ENCODE results near the gene PIH1D1.

Gene PIH1D1

DNA sequence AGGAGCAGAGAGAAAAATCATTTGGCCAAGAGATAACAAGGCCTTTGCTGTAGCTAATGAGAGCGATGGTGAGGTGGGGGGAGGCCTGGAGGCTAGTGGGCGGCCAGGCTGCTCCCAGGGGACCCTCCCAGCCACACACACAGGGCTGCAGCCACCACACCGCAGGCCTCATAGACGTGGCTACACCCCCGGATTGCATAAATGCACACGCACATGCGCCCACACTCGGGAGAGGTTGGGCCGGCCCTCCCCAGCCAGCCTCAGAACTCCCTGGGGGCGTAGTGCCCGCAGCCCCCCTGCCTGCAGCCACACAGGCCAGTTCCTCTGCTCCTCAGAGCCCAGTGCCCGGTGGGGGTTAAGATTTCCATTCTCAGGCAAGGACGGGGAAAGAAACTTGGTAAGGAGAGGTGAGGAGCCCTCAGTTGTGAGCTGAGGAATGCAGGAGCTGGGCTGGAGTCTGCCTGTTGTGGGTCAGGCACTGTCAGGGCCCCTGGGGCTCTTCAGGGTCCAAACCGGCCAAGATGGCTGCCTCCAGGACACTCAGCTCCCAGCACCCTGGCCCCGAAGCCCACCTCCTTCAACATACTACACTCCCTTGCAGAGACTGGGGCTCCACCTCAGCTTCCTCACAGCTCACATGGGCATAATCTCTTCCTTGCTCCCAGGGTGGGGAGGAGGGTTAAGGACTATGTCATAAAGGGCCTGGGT lies 36.4 kb downstream of the PIH1D1 start:
- no peak for DNase-seq

DNA sequence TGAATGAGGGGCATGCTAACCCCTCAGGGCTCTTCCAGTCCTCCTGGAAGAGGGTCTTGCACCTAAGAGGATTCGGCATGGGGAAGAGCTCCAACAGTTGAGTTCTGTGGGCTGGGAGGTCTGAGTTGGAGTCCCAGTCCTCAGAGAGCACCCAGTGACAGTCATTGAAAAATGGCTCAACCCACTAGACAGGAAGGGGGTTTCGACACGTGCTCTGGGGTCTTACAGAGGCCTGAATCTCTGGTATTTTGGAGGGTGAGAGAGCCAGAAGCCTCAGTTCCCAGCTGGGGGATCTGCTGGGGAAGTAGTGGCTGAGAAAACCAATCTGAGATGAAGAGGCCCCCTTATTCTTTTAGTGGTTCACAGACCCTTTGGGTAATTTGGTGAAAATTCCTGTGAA lies 37.4 kb downstream of the PIH1D1 start:
- DNase-seq, result no peak

DNA sequence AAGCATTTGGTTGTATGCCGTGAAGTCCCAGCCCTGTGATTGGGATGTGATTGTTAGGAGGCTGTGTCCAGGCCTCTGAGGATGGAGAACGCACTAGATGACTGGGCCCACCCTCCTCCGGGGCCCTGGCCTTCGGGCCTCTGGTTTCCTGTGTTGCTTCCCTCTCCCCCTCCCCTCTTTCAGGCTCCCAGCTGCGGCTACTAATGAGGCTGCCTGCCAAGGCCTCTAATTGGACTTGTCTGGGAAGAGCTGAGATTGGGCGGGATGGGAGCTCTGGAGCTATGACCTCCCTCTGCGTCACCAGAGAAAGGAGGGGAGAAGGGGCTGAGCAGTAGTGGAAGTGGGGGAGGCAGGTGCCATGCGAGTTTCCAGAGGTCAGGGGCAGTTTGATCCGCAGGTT lies 38.3 kb downstream of the PIH1D1 start:
- DNase-seq, result no peak

DNA sequence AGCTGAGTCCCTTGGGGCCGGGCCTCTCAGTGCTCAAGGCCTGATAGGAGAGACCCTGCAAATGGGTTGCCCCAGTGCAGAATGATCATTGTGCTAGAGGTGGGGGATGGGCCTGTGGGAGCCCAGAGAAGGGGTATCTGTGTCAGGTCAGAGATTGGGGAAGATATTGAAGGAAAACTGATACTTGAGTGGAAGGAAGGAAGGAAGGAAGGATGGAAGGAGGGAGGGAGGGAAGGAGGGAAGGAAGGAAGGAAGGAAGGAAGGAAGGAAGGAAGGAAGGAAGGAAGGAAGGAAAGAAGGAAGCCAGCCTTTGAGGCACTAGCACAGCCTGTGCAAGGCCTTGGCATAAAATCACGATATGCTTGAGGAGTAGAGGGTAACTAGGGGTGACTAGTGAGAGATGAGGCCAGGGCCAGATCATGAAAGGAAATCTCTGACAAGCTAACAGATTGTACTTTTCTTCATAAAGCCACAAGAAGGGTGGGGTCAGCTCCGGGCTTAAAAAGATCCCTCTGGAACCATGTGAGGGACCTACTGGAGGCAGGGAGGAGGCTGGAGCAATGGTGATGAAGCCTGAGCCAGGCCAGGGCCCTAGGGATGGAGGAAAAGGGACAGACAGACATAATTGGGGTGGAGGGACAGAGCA lies 39.8 kb downstream of the PIH1D1 start:
- DNase-seq, result no peak

DNA sequence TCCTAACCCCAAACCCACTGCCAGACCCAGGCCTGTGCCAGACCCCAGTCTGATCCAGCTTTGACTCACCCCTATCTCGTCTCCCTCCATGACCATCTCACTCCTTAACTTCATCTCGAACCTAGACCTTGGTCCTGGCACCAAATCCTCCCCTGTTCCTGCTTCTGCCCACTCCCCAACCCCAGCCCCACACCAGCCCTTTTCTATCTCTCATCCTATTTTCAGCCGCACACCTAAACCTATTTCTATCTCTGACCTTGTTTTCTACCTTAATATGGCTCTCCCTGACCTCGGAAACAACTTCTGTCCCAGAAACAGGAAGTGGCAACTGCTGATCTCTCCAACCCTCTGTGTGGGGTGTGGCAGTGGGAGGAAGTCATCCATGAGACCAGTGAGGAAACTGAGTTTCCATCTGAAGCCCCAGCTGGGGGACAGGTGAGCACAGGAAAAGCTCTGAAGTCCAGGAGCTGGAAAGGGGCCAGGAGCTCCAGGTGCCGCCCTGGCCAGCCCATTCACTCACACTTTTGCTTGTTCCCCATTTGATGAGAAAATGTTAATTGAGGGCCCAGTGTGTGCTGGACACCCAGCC lies 42.1 kb downstream of the PIH1D1 start:
- DNase-seq, result no peak

DNA sequence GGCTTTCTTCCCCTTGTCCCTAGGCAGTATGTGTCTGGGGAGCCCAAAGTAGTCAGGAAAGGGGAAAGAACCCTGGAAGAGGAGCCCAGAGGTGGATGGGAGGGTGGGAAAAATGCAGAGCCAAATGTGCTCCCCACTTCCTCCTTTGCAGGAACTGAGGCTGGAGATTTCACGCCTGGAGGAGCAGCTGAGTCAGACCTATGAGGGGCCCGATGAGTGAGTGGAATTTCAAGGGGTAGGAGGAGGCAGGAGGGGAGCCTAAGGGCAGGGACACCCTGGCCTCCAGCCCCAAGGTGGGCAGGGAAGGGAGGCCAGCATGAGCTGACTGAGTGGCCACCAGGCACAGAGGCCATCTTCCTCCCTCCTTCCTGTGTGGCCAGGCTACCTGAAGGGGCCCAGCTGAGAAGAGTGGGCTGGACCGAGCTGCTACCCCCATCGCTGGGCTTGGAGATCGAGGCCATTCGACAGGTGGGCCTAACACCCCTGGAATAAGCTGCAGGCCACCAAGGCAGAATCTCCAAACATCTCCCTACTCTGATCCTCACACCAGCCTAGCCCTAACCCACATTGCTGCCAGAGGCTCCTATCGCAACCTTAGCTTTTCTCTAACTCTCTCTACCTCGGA lies 42.7 kb downstream of the PIH1D1 start:
- no peak for DNase-seq

DNA sequence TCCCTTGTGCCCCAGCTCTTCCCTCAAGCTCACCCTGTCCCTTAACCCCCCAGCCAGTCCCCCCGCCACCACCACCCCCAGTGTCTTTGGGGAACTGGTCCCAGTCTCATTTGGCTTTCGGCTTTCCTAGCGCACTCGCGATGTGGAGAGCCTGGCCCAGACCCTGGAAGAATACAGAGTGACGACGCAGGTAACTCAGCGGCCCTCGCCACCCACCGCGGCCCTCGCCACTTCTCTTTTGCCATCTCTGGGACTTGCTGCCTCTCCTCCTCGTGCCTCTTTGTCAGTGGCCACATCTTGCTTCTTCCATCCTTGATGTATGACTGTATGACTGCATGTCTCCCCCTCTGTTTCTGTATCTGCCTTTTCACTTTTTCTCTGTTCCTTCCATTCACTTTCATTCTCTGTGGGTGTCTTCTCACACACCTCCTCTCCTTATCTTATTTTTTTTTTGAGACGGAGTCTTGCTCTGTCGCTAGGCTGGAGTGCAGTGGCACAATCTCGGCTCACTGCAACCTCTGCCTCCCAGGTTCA lies 44.1 kb downstream of the PIH1D1 start:
- DNase-seq, result no peak

DNA sequence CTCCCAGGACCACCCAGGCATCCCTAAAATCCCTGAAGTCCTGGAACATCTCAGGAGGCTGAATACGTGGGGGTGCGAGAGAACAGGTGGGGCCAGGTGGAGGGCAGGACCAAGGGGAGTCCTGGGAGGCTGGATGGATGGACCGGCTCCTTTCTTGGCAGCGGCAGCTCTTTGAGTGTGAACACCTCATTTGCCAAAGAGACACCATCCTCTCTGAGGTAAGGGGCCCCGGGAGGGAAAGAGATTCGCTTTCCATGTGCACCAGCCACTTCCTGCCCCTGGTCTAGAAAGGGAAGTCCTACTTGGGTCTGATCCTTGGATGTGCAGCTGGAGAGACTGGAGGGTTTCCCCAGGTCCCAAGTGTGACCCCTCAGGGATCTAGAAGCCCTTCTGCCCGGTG lies 44.5 kb downstream of the PIH1D1 start:
- no peak for DNase-seq

DNA sequence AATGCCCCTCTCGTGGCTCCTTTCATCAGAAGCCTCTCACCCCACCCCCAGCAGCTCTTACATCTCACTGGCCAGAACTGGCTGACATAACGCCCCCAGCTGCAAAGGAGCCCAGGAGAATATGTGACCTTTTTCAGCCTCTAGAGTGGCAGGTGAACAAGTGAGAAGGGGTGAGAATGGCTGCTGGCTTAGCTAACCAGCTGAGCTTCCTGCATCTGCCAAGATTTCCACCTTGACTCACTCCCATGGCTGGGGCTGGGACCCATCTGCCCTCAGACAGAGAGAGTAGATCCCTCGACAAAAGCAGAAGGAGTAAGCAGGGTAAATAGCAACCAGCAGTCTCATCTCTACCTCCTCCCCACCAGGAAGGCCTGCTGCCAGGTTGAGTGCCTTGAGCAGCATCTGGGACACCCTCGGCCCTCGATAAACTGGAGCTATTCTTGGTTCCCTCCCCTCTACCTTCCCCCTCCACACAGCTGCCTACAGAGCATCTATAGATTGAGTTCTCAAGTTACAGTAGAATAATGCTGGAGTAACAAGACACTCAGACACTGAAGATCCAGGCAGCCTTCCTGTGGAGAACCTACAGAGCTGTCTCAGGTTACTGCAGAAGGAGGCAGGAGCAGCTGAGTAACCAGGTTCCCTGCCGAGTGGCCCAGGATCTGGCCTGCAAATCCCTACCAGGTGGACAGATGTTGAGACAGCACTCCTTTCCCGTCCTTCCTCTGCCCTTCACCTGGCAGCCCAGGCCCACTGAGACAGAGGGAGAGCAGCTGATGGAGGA lies 48.0 kb downstream of the PIH1D1 start:
- peak in 1 of 2 experiments; percentile 39 for DNase-seq

DNA sequence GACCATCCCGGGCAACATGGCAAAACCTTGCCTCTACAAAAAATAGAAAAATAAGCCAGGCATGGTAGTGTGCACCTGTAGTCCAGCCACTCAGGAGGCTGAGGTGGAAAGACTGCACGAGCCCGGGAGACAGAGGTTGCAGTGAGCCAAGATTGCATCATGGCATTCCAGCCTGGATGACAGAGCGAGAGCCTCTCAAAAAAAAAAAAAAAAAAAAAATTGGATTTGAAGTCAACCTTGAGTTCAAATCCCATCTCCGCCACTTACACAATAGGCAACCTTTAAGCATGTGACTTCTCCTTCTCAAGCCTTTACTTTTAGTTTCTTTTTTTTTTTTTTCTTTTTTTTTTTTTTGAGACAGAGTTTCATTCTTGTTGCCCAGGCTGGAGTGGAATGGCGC lies 51.6 kb downstream of the PIH1D1 start:
- DNase-seq, result no peak

DNA sequence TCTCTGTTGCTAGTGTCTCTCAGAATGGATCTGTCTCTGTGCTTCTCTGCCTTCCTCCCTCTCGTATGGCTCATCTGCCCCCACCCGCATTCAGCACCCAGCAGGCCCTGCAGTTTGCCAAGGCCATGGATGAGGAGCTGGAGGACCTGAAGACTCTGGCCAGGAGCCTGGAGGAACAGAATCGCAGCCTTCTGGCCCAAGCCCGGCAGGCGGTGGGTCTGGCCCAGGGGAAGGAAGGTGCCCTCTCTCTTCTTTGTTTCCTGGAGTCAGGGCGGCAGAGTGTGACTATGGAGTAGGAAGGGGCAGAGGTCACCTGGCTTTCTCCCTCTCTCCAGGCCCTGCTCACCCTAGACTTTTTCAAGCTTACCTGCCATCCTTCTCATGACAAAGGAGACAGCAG lies 52.7 kb downstream of the PIH1D1 start:
- DNase-seq, result no peak

DNA sequence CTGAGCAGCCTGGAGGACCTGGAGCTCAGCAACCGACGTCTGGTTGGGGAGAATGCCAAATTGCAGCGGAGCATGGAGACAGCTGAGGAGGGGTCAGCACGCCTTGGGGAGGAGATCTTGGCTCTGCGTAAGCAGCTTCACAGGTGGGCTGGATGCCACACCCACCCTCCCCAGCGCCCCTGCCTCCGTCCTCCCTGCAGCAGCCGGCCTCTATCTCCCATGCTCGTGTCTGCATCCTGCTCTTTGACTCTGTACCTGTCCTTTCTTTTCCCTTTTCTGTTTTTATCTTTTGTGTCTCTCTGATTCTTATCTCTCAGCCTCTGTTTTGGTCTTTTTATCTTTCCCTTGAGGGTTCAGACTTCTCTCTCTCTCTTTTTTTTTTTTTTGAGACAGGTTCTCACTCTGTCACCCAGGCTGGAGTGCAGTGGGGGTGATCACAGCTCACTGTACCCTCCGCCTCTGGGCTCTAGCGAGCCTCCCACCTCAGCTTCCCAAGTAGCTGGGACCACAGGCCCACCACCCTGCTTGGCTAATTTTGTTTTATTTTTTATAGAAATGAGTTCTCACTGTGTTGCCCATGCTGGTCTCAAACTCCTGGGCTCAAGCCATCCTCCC lies 53.5 kb downstream of the PIH1D1 start:
- DNase-seq, result no peak

DNA sequence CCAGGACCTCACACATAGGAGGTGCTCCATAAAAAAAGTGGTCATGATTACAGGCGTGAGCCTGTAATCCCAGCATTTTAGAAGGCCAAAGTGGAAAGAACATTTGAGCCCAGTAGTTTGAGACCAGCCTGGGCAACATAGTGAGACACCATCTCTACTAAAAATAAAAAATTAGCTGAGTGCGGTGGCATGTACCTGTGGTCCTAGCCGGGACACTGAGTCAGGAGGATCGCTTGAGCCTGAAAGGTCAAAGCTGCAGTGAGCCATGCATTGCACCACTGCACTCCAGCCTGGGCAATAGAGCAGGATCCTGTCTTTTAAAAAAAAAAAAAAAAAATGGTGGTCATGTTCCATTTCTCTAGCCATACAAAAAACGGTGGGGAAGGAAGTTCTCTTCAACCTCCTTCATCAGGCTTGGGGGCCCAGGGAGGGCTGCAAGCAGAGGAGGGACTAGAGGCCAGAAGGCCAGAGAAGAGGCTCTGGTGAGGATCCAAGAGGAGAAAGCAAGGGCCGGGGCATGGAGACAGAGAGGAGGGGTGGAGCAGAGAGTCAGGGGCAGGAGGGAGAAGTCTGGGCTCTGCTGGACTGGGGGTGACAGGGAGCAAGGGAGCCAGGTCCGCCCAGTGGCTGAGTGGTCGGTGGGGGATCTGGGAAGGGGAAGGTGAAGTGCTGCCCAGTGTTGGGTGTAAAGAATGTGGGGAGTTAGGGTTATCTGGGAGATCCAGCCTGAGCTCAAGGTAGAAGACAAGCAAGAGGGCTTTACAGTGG lies 54.7 kb downstream of the PIH1D1 start:
- no peak for DNase-seq

All from NCI-H446 (cell line).